ENCODE data around the gene ST14.
"Not testable (repeated sequence)": the region's sequence is repeated elsewhere in the genome, so short reads cannot be mapped to it uniquely, and the experiment has no call there.

Gene ST14

GRCh38 chr11:130192845-130193267 is 33.3 kb downstream of the ST14 start:
- Histone ChIP-seq H3K27ac (ENCODE audit: low read depth, low read length) (no peak overlapping the region), H3K9ac (ENCODE audit: low read length) (no peak overlapping the region), H3K9me3 (ENCODE audit: low read length) (no peaks in the 10 kb centered on the region), H3K4me3 (ENCODE audit: low read depth in 1 of 2, low read length in 2 of 2) (no peak overlapping the region), H3K4me1 (ENCODE audit: insufficient read depth, low read length) (no peaks in the 10 kb centered on the region), H3K27me3 (ENCODE audit: control insufficient read depth in 1 of 2, insufficient read depth in 2 of 2, low read length in 2 of 2) (no peaks in the 10 kb centered on the region), H3K36me3 (ENCODE audit: insufficient read depth, low read length) (no peaks in the 10 kb centered on the region)

DNA sequence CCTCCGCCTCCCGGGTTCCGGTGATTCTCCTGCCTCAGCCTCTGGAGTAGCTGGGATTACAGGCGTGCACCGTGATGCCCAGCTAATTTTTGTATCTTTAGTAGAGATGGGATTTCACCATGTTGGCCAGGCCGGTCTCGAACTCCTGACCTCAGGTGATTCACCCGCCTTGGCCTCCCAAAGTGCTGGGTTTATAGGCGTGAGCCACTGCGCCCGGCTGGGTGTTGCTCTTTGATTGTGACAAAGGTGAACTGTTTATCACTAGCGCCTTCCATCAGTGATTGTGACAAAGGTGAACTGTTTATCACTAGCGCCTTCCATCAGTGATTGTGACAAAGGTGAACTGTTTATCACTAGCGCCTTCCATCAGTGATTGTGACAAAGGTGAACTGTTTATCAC is 34.0 kb downstream of the ST14 start:
- H3K27me3 ChIP-seq (ENCODE audit: control insufficient read depth in 1 of 2, insufficient read depth in 2 of 2, low read length in 2 of 2); H3K36me3 ChIP-seq (ENCODE audit: insufficient read depth, low read length); H3K4me1 ChIP-seq (ENCODE audit: insufficient read depth, low read length); H3K27ac ChIP-seq (ENCODE audit: low read depth, low read length); H3K4me3 ChIP-seq (ENCODE audit: low read depth in 1 of 2, low read length in 2 of 2); H3K9me3 ChIP-seq (ENCODE audit: low read length); H3K9ac ChIP-seq (ENCODE audit: low read length): not testable (repeated sequence)

- H3K27me3 ChIP-seq (ENCODE audit: control insufficient read depth in 1 of 2, insufficient read depth in 2 of 2, low read length in 2 of 2): no peaks in the 10 kb centered on the region
- H3K36me3 ChIP-seq (ENCODE audit: insufficient read depth, low read length): no peaks in the 10 kb centered on the region
- H3K27ac ChIP-seq (ENCODE audit: low read depth, low read length): no peak overlapping the region
- no peaks in the 10 kb centered on the region for H3K9me3 ChIP-seq (ENCODE audit: low read length)
- H3K4me3 ChIP-seq (ENCODE audit: low read depth in 1 of 2, low read length in 2 of 2): no peak overlapping the region
- no peaks in the 10 kb centered on the region for H3K4me1 ChIP-seq (ENCODE audit: insufficient read depth, low read length)
- no peak overlapping the region for H3K9ac ChIP-seq (ENCODE audit: low read length)
Measured at GRCh38 chr11:130194241-130195023, 34.9 kb downstream of the ST14 start.

DNA sequence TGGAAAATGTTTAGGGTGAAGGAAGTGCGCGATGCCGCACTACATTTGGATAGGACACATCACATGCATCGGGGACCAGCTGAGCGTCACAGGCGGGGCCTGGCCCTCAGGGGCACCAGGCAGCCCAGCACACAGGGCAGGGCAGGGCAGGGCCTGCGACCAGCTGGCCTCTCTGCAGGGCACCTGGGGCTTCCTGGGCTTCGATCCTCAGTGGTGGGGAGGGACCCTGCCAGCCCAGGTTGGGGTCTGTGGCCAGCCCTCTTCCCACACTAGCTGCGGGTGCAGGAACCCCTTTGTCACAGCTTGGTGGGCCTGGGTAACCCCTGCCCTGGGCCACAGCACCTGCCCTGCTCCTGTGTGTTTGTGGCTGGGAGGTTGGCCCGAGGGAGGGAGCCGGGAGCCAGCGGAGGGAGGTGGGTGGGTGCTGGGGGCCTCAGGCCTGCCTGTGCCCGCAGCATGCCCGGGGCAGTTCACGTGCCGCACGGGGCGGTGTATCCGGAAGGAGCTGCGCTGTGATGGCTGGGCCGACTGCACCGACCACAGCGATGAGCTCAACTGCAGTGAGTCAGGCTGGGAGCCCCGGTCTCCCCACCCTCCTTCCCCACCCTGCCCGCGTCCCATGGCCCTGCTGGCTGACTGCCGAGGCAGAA is 37.9 kb downstream of the ST14 start:
- Histone ChIP-seq H3K27ac (ENCODE audit: low read depth, low read length) (no peak overlapping the region), H3K9ac (ENCODE audit: low read length) (no peak overlapping the region), H3K4me1 (ENCODE audit: insufficient read depth, low read length) (no peaks in the 10 kb centered on the region), H3K36me3 (ENCODE audit: insufficient read depth, low read length) (no peaks in the 10 kb centered on the region), H3K4me3 (ENCODE audit: low read depth in 1 of 2, low read length in 2 of 2) (no peak overlapping the region), H3K27me3 (ENCODE audit: control insufficient read depth in 1 of 2, insufficient read depth in 2 of 2, low read length in 2 of 2) (no peaks in the 10 kb centered on the region), H3K9me3 (ENCODE audit: low read length) (no peaks in the 10 kb centered on the region)

GRCh38 chr11:130198292-130198691 is 38.7 kb downstream of the ST14 start:
- no peak overlapping the region for H3K9ac ChIP-seq (ENCODE audit: low read length)
- no peak overlapping the region for H3K27ac ChIP-seq (ENCODE audit: low read depth, low read length)
- no peak overlapping the region for H3K4me3 ChIP-seq (ENCODE audit: low read depth in 1 of 2, low read length in 2 of 2)
- no peaks in the 10 kb centered on the region for H3K9me3 ChIP-seq (ENCODE audit: low read length)
- H3K36me3 ChIP-seq (ENCODE audit: insufficient read depth, low read length): no peaks in the 10 kb centered on the region
- no peaks in the 10 kb centered on the region for H3K27me3 ChIP-seq (ENCODE audit: control insufficient read depth in 1 of 2, insufficient read depth in 2 of 2, low read length in 2 of 2)
- no peaks in the 10 kb centered on the region for H3K4me1 ChIP-seq (ENCODE audit: insufficient read depth, low read length)

GRCh38 chr11:130198964-130199363 is 39.4 kb downstream of the ST14 start:
- Histone ChIP-seq H3K9me3 (ENCODE audit: low read length) (no peaks in the 10 kb centered on the region), H3K4me3 (ENCODE audit: low read depth in 1 of 2, low read length in 2 of 2) (no peak overlapping the region), H3K4me1 (ENCODE audit: insufficient read depth, low read length) (no peaks in the 10 kb centered on the region), H3K9ac (ENCODE audit: low read length) (no peak overlapping the region), H3K36me3 (ENCODE audit: insufficient read depth, low read length) (no peaks in the 10 kb centered on the region), H3K27ac (ENCODE audit: low read depth, low read length) (no peak overlapping the region), H3K27me3 (ENCODE audit: control insufficient read depth in 1 of 2, insufficient read depth in 2 of 2, low read length in 2 of 2) (no peaks in the 10 kb centered on the region)

GRCh38 chr11:130199792-130200191 is 40.2 kb downstream of the ST14 start:
- no peak overlapping the region for H3K27ac ChIP-seq (ENCODE audit: low read depth, low read length)
- H3K27me3 ChIP-seq (ENCODE audit: control insufficient read depth in 1 of 2, insufficient read depth in 2 of 2, low read length in 2 of 2): no peaks in the 10 kb centered on the region
- H3K4me1 ChIP-seq (ENCODE audit: insufficient read depth, low read length): no peaks in the 10 kb centered on the region
- no peaks in the 10 kb centered on the region for H3K36me3 ChIP-seq (ENCODE audit: insufficient read depth, low read length)
- no peak overlapping the region for H3K4me3 ChIP-seq (ENCODE audit: low read depth in 1 of 2, low read length in 2 of 2)
- H3K9ac ChIP-seq (ENCODE audit: low read length): no peak overlapping the region
- H3K9me3 ChIP-seq (ENCODE audit: low read length): no peaks in the 10 kb centered on the region

- no peak overlapping the region for H3K9ac ChIP-seq (ENCODE audit: low read length)
- no peaks in the 10 kb centered on the region for H3K27me3 ChIP-seq (ENCODE audit: control insufficient read depth in 1 of 2, insufficient read depth in 2 of 2, low read length in 2 of 2)
- H3K9me3 ChIP-seq (ENCODE audit: low read length): no peaks in the 10 kb centered on the region
- no peaks in the 10 kb centered on the region for H3K4me1 ChIP-seq (ENCODE audit: insufficient read depth, low read length)
- H3K27ac ChIP-seq (ENCODE audit: low read depth, low read length): no peak overlapping the region
- no peak overlapping the region for H3K4me3 ChIP-seq (ENCODE audit: low read depth in 1 of 2, low read length in 2 of 2)
- no peaks in the 10 kb centered on the region for H3K36me3 ChIP-seq (ENCODE audit: insufficient read depth, low read length)
Measured at GRCh38 chr11:130201026-130201425, 41.4 kb downstream of the ST14 start.

DNA sequence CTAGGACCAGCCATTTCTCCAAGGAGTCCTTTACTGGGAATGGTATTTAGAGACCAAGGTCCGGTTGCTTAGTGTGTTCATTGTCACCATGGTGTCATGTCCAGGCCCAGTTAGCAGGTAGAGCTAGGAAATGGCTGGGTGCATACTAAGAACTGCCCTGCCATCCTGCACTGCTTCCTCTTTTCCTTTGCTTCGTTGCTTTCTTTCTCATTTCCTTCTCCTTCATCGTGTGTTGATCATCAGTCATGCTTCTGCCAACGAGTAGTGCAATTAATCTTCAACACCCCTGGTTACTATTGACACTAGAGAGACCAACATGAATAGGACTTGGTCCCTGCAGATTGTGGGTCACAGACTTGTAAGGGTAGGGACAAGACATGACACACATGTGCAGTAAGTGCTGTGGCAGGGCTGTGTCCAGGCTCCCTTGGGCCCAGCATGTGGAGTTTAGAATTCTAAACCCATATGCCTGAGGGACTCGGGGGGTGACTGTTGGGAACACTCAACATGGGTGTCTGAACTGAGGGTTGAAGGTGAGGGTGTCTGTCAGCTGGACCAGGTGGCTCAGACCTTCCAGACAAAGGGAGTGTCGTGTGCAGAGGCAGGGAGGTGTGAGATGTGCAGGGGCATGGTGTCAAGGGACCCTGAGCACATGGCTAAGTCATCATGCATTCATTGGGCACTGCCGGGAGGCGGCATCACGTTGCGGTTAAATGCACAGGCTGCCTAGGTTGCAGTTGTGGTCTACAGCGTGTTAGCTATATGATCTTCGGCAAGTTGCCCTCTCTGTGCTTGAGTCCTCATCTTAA is 42.6 kb downstream of the ST14 start:
- H3K4me1 ChIP-seq (ENCODE audit: insufficient read depth, low read length): no peaks in the 10 kb centered on the region
- no peak overlapping the region for H3K4me3 ChIP-seq (ENCODE audit: low read depth in 1 of 2, low read length in 2 of 2)
- H3K36me3 ChIP-seq (ENCODE audit: insufficient read depth, low read length): no peaks in the 10 kb centered on the region
- H3K27ac ChIP-seq (ENCODE audit: low read depth, low read length): no peak overlapping the region
- no peaks in the 10 kb centered on the region for H3K9me3 ChIP-seq (ENCODE audit: low read length)
- H3K9ac ChIP-seq (ENCODE audit: low read length): no peak overlapping the region
- H3K27me3 ChIP-seq (ENCODE audit: control insufficient read depth in 1 of 2, insufficient read depth in 2 of 2, low read length in 2 of 2): no peaks in the 10 kb centered on the region

- H3K36me3 ChIP-seq (ENCODE audit: insufficient read depth, low read length): no peaks in the 10 kb centered on the region
- H3K27me3 ChIP-seq (ENCODE audit: control insufficient read depth in 1 of 2, insufficient read depth in 2 of 2, low read length in 2 of 2): no peaks in the 10 kb centered on the region
- H3K27ac ChIP-seq (ENCODE audit: low read depth, low read length): no peak overlapping the region
Measured at GRCh38 chr11:130202818-130203689, 43.5 kb downstream of the ST14 start.

More at GRCh38 chr11:130202818-130203689, 43.5 kb downstream of the ST14 start:
- Histone ChIP-seq H3K9me3 (ENCODE audit: low read length) (no peaks in the 10 kb centered on the region), H3K4me1 (ENCODE audit: insufficient read depth, low read length) (no peaks in the 10 kb centered on the region), H3K9ac (ENCODE audit: low read length) (no peak overlapping the region), H3K4me3 (ENCODE audit: low read depth in 1 of 2, low read length in 2 of 2) (no peak overlapping the region)

Measured in muscle layer of colon (tissue), 2 donors.